ENCODE results near the gene SPAG8. TPM values are rescaled to one million over a fixed set of nuclear protein-coding genes. Genes with fewer than 3 reads are reported as not detected.

The SPAG8 gene
- total RNA-seq, 1 donor from 2014 or later: 1.4 TPM

DNA sequence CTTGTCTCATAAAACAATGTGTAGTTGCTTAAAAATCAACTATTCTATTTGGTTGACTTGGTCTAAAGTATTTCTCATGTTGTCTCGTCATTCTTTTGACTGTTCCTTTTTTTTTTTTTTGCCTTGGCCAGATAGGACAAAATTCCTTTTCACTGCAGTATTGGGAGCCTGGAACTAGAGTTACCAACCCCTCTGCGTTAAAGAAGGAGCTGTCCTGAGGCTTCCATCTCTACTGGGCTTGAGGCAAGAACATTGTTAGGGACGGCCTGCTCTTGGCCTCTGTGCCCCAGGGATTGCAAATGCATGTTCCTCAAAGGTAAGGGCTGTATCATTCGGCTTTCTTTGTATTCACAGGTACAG lies 22.1 kb downstream of the SPAG8 start:
- DNase-seq (ENCODE audit: low read depth, low spot score): no peak
- Mint-ChIP-seq H3K9me3 (no peaks in the 10 kb centered on the region), H3K27me3 (ENCODE audit: low read depth) (no peaks in the 10 kb centered on the region), H3K4me1 (peaks cover 21% of the 10 kb centered on the region), H3K4me3 (peak overlapping the region; percentile 90), H3K27ac (ENCODE audit: unreplicated experiment) (no peak overlapping the region), H3K36me3 (ENCODE audit: low read depth) (no peaks in the 10 kb centered on the region)
- TF ChIP-seq, protein P1, sequence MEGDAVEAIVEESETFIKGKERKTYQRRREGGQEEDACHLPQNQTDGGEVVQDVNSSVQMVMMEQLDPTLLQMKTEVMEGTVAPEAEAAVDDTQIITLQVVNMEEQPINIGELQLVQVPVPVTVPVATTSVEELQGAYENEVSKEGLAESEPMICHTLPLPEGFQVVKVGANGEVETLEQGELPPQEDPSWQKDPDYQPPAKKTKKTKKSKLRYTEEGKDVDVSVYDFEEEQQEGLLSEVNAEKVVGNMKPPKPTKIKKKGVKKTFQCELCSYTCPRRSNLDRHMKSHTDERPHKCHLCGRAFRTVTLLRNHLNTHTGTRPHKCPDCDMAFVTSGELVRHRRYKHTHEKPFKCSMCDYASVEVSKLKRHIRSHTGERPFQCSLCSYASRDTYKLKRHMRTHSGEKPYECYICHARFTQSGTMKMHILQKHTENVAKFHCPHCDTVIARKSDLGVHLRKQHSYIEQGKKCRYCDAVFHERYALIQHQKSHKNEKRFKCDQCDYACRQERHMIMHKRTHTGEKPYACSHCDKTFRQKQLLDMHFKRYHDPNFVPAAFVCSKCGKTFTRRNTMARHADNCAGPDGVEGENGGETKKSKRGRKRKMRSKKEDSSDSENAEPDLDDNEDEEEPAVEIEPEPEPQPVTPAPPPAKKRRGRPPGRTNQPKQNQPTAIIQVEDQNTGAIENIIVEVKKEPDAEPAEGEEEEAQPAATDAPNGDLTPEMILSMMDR (conservative IDR thresholded peaks at IDR 0.05): no peak

DNA sequence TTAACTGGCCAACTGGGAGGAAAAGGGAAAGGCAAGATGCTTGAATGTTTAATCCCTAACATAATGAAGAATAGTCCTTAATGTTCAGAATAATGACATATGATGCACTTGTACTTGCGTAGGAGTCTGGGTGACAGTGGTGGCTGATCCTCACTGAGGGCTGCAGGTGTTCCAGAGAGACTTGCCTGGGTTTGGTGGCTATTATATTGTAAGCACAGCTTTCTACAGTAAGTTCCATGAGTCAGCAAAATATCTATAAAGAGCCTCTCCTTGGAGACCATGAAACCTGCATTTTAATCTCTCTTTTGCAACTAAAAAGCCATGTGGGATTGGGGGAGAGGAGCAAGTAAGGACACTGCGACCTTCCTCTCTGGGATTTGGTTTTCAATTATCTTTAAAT lies 22.5 kb downstream of the SPAG8 start:
- no peak overlapping the region for H3K4me3 Mint-ChIP-seq
- no peak for DNase-seq (ENCODE audit: low read depth, low spot score)
- peaks cover 19% of the 10 kb centered on the region for H3K4me1 Mint-ChIP-seq
- no peaks in the 10 kb centered on the region for H3K9me3 Mint-ChIP-seq
- H3K36me3 Mint-ChIP-seq (ENCODE audit: low read depth): no peaks in the 10 kb centered on the region
- no peaks in the 10 kb centered on the region for H3K27me3 Mint-ChIP-seq (ENCODE audit: low read depth)
- TF ChIP-seq, protein P1 (conservative IDR thresholded peaks at IDR 0.05): no peak
- no peak overlapping the region for H3K27ac Mint-ChIP-seq (ENCODE audit: unreplicated experiment)

DNA sequence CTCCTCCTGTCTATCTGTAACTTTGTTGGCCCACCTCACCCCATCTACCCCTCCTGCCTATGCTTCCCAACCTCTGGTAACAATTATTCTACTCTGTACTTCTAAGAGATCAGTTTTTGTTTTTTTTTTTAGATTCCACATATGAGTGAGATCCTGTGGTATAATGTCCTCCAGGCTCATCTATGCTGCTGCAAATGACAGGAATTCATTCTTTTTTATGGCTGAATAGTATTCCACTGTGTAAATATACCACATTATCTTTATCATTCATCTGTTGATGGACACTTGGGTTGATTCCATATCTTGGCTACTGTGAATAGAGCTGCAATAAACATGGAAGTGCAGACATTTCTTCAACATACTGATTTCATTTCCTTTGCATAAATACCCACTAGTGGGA lies 28.6 kb downstream of the SPAG8 start:
- H3K36me3 Mint-ChIP-seq (ENCODE audit: low read depth): peaks cover 11% of the 10 kb centered on the region
- H3K4me3 Mint-ChIP-seq: no peak overlapping the region
- no peak for DNase-seq (ENCODE audit: low read depth, low spot score)
- no peak overlapping the region for H3K27ac Mint-ChIP-seq (ENCODE audit: unreplicated experiment)
- H3K4me1 Mint-ChIP-seq: no peaks in the 10 kb centered on the region
- TF ChIP-seq, protein P1 (conservative IDR thresholded peaks at IDR 0.05): no peak
- no peaks in the 10 kb centered on the region for H3K27me3 Mint-ChIP-seq (ENCODE audit: low read depth)
- no peaks in the 10 kb centered on the region for H3K9me3 Mint-ChIP-seq

DNA sequence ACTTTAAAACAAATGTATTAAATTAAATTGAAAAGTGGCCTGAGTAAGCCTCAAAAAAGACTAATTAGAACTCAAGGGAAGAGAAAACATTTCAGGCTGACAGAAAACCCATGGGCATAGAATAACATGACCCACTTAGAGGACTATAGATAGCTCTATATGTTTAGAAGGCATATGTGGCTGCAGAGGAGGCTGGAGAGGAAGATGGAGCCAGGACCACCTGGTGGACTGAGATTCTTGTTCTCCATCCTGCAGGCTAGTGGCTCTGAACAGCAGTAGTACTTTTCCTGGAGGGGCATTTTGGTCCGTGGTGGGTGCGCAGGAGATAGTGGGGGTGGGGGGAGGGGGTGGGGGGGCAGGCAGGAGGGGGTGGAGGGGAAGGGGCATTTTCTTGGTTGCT lies 31.0 kb downstream of the SPAG8 start:
- no peak for DNase-seq (ENCODE audit: low read depth, low spot score)
- Mint-ChIP-seq H3K4me1 (peaks cover 2% of the 10 kb centered on the region), H3K27ac (ENCODE audit: unreplicated experiment) (no peak overlapping the region), H3K36me3 (ENCODE audit: low read depth) (peaks cover 11% of the 10 kb centered on the region), H3K9me3 (no peaks in the 10 kb centered on the region), H3K4me3 (no peak overlapping the region), H3K27me3 (ENCODE audit: low read depth) (no peaks in the 10 kb centered on the region)
- TF ChIP-seq, protein P1 (conservative IDR thresholded peaks at IDR 0.05): no peak

DNA sequence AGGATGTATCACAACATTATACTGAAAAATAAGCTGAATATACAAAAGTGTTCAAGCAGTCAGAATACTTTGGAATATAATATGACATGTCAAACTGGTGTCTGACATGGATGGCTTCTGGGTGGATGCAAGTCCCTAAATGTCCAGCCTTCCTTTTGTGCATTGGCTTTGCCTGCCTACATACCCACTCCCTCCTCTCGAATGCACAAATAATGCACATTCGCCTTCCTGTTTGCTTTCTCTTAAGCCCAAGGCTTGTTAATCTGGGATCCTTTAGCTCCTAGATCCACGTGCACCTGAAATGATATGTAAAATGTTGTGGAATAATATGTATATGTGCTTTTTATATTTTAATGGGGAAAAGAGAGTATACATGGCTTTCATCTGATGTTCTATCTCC lies 33.6 kb downstream of the SPAG8 start:
- TF ChIP-seq, protein P1 (conservative IDR thresholded peaks at IDR 0.05): no peak
- peaks cover 15% of the 10 kb centered on the region for H3K4me1 Mint-ChIP-seq
- peaks cover 3% of the 10 kb centered on the region for H3K36me3 Mint-ChIP-seq (ENCODE audit: low read depth)
- DNase-seq (ENCODE audit: low read depth, low spot score): no peak
- H3K4me3 Mint-ChIP-seq: no peak overlapping the region
- H3K27ac Mint-ChIP-seq (ENCODE audit: unreplicated experiment): no peak overlapping the region
- H3K27me3 Mint-ChIP-seq (ENCODE audit: low read depth): no peaks in the 10 kb centered on the region
- H3K9me3 Mint-ChIP-seq: no peaks in the 10 kb centered on the region

DNA sequence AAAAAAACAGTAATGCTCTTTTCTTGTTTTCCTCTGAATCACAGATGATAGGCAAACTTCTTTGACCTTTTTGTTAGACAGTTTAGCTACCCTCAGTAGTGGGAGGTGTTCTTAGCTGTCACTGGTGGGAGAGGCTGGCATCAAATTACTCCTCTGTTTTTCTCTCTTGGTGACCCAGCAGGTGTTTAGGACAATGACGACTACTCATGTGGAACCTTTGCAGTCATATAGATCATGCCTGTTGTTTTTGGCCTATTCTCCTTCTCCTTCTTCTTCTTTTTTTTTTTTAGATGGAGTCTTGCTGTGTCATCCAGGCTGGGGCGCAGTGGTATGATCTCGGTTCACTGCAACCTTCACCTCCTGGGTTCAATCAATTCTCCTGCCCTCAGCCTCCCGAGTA lies 36.0 kb downstream of the SPAG8 start:
- Mint-ChIP-seq H3K27me3 (ENCODE audit: low read depth) (no peaks in the 10 kb centered on the region), H3K36me3 (ENCODE audit: low read depth) (no peaks in the 10 kb centered on the region), H3K4me3 (no peak overlapping the region), H3K9me3 (no peaks in the 10 kb centered on the region), H3K27ac (ENCODE audit: unreplicated experiment) (no peak overlapping the region), H3K4me1 (peaks cover 15% of the 10 kb centered on the region)
- TF ChIP-seq, protein P1 (conservative IDR thresholded peaks at IDR 0.05): no peak
- no peak for DNase-seq (ENCODE audit: low read depth, low spot score)
